ENCODE measurements around the gene DPM2.

DPM2 gene

GRCh38 chr9:127958728-127959127 lies 21.1 kb upstream of the DPM2 start:
- DNase-seq (ENCODE audit: low read depth) = no peak
- no peak overlapping the region for H3K4me3 ChIP-seq (ENCODE audit: low read length)
- TF ChIP-seq, protein P1, sequence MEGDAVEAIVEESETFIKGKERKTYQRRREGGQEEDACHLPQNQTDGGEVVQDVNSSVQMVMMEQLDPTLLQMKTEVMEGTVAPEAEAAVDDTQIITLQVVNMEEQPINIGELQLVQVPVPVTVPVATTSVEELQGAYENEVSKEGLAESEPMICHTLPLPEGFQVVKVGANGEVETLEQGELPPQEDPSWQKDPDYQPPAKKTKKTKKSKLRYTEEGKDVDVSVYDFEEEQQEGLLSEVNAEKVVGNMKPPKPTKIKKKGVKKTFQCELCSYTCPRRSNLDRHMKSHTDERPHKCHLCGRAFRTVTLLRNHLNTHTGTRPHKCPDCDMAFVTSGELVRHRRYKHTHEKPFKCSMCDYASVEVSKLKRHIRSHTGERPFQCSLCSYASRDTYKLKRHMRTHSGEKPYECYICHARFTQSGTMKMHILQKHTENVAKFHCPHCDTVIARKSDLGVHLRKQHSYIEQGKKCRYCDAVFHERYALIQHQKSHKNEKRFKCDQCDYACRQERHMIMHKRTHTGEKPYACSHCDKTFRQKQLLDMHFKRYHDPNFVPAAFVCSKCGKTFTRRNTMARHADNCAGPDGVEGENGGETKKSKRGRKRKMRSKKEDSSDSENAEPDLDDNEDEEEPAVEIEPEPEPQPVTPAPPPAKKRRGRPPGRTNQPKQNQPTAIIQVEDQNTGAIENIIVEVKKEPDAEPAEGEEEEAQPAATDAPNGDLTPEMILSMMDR (IDR thresholded peaks at IDR 0.05; ENCODE audit: insufficient read depth, low read depth, low read length, missing control alignments) = no peak

- peak; percentile 85 for DNase-seq (ENCODE audit: low read depth)
- TF ChIP-seq, protein P1 (IDR thresholded peaks at IDR 0.05; ENCODE audit: insufficient read depth, low read depth, low read length, missing control alignments) = peak; percentile 56
- no peak overlapping the region for H3K4me3 ChIP-seq (ENCODE audit: low read length)
Observed at GRCh38 chr9:127955294-127956015, 17.8 kb upstream of the DPM2 start.

DNA sequence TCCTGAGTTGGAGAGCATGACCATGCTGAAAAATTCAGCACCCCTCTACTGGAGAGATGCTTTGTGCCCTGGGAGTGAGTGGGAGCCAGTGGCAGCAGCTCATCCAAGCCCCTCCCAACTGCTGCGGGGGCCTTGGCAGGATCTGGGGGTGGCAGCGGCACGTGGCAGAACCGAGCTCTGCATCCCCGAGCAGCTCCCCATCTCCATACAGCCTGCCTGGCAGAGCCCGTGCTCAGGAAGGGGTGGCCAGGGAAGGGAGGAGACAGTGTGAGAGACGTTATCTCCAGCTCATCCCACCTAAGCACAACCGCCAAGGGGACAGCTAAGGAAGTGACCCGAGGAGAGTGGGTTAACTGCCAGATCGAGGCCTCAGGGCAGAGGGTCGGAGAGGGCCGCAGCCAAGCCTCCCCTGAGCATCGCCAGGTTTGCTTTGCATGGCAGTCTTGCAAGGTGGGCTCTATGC lies 17.2 kb upstream of the DPM2 start:
- TF ChIP-seq, protein P1 (IDR thresholded peaks at IDR 0.05; ENCODE audit: insufficient read depth, low read depth, low read length, missing control alignments) = no peak
- no peak for DNase-seq (ENCODE audit: low read depth)
- H3K4me3 ChIP-seq (ENCODE audit: low read length) = no peak overlapping the region

GRCh38 chr9:127953768-127954505 lies 16.3 kb upstream of the DPM2 start:
- DNase-seq (ENCODE audit: low read depth) = no peak
- H3K4me3 ChIP-seq (ENCODE audit: low read length) = no peak overlapping the region
- TF ChIP-seq, protein P1 (IDR thresholded peaks at IDR 0.05; ENCODE audit: insufficient read depth, low read depth, low read length, missing control alignments) = no peak

DNA sequence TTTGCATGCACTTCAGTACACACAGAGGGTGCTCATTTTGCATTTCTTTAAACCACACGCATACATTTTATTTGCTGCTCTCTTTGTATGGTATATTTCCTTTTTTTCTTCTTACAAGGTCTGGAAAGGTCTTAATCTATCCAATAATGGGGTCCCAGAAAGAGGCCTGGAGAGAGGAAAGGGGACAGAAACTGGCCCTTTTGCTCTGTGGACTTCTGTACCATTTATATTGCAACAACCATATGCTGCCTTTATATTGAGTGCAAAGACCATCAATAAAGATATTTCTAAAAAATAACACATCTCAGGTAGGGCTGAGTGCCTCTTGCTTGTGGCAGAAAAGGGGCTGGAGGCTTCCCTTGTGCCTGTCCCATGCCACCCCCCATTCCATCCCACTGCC lies 15.5 kb upstream of the DPM2 start:
- DNase-seq (ENCODE audit: low read depth) = no peak
- TF ChIP-seq, protein P1 (IDR thresholded peaks at IDR 0.05; ENCODE audit: insufficient read depth, low read depth, low read length, missing control alignments) = no peak
- H3K4me3 ChIP-seq (ENCODE audit: low read length) = no peak overlapping the region

GRCh38 chr9:127950513-127951289 lies 13.0 kb upstream of the DPM2 start:
- no peak overlapping the region for H3K4me3 ChIP-seq (ENCODE audit: low read length)
- DNase-seq (ENCODE audit: low read depth) = no peak
- TF ChIP-seq, protein P1 (IDR thresholded peaks at IDR 0.05; ENCODE audit: insufficient read depth, low read depth, low read length, missing control alignments) = no peak
